Small intestine (tissue), 7 donors: ENCODE measurements around the gene ZFYVE28. TPM values are rescaled to one million over a fixed set of nuclear protein-coding genes. Genes with fewer than 3 reads are reported as not detected.

Source experiments
- DNase-seq, 2 donors: peaks; one replicate each; pipeline versions ENCODE4 v3.0.0 to v3.0.0-alpha.2; 2013
- FAIRE-seq: peaks from 2 replicates; lab custom pipeline; 2012; peaks lifted over from hg19 to GRCh38; lab: Jason Lieb, UNC
- H3K27ac ChIP-seq, 3 donors: one replicate each; pipeline ENCODE4 v1.5.1; 2013; ENCODE audit warnings: low read length in 2 of 3, mild to moderate bottlenecking in 2 of 3, control low read depth in 1 of 3, inconsistent platforms in 1 of 3, low read depth in 1 of 3, moderate library complexity in 1 of 3
- H3K27me3 ChIP-seq, 3 donors: one replicate each; pipeline ENCODE4 v1.6.1; 2013; ENCODE audit warnings: low read length in 3 of 3, inconsistent platforms in 1 of 3; ENCODE audit not compliant: control insufficient read depth in 3 of 3, insufficient read depth in 3 of 3
- H3K36me3 ChIP-seq, 3 donors: one replicate each; pipeline ENCODE4 v1.6.1; 2013; ENCODE audit warnings: low read length in 3 of 3, inconsistent platforms in 1 of 3, low read depth in 1 of 3, mild to moderate bottlenecking in 1 of 3, moderate library complexity in 1 of 3; ENCODE audit not compliant: control insufficient read depth in 3 of 3, insufficient read depth in 2 of 3
- H3K4me1 ChIP-seq, 3 donors: one replicate each; pipeline ENCODE4 v1.6.1; 2013; ENCODE audit warnings: low read length in 2 of 3, inconsistent platforms in 1 of 3, low read depth in 1 of 3, mild to moderate bottlenecking in 1 of 3, moderate library complexity in 1 of 3; ENCODE audit not compliant: control insufficient read depth in 3 of 3, insufficient read depth in 2 of 3
- H3K4me3 ChIP-seq, 3 donors: one replicate each; pipeline ENCODE4 v1.5.1; 2013; ENCODE audit warnings: low read length in 3 of 3, control low read depth in 1 of 3, inconsistent platforms in 1 of 3, low read depth in 1 of 3, mild to moderate bottlenecking in 1 of 3, moderate library complexity in 1 of 3
- H3K9me3 ChIP-seq, 2 donors: one replicate each; pipeline ENCODE4 v1.6.1; 2013; ENCODE audit warnings: low read depth in 1 of 2, low read length in 1 of 2; ENCODE audit not compliant: control insufficient read depth in 2 of 2, insufficient read depth in 1 of 2
- WGBS, 3 donors: extraction: QIAGEN DNeasy Blood & Tissue Kit; methylation state at CpG; one replicate each; pipeline ENCODE4 v1.1.7; 2013; 5-methylcytosine and 5-hydroxymethylcytosine counted together
- polyA plus RNA-seq, 4 donors: library from polyadenylated mRNA; stranded (reverse) in 3 of 4; unstranded in 1 of 4; fragments of 200-250 nt in 3 of 4; fragments of 120-200 nt in 1 of 4; gene quantifications; one replicate each; pipeline versions ENCODE4 v1.2.1 to v1.2.3, GENCODE V29; 2013
- donor health status: healthy with polysubstance abuse.
- donor health status: control.
- donor health status: control.
- donor health status: Bipolar disorder and iron deficiency.
- donor health status: healthy.

The ZFYVE28 gene
- polyA plus RNA-seq, 4 donors = 8.6 to 29.5 (median 12.8) TPM

DNA sequence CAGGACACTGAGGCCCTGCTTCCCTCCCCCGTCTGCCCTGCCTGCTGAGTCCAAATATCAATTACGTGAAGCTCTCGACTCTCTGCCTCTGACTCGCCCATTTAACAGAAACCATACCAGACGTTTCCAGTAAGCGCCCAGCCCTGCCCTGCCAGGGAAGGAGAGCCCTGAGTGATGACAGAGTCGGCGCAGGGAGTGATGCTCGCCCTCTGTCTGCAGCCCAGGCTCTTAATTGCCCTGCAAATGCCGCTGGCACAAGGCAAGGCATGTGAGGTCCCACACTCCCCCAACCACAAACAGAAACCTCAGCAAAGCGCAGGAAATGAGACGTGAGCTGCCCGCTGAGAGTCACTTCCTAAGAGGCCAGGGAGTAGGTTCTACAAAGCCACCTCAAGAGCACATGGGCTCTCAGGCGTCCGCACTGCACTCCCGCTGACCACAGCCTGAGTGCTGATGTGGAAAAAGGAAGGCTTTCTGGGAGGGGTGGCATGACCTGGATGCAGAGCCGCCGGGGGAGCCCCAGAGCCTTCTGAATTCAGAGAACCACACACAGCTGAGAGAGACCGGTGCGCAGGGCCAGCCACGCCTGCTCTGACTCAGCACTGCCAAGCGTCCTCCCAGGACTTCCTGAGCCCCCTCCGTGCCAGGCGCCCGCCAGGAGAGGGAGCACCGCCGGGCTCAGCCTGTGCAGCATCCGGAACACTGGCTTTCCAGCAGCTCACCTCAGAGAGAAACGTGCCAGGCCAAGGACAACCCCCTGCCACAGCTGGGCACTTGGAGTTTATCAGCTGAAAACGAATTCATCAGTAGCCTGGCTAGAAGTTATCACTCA lies 5.3 kb downstream of the ZFYVE28 start:
- 1 to 3% (median 3%) methylated on average over 28 to 30 of the region's 30 CpGs for WGBS, 3 donors
- Histone ChIP-seq H3K9me3 (no peaks in the 10 kb centered on the region), H3K27me3 (peaks cover 0 to 27% (median 0%) of the 10 kb centered on the region in 3 donors), H3K27ac (peak overlapping the region; percentile 95 to 99 (median 96)), H3K4me3 (peak overlapping the region in 2 of 3 donors; percentile 33 to 46), H3K36me3 (no peaks in the 10 kb centered on the region), H3K4me1 (peaks cover 15 to 49% (median 15%) of the 10 kb centered on the region in 3 donors)
- peak; percentile 91 to 92 for DNase-seq
- no peak for FAIRE-seq

DNA sequence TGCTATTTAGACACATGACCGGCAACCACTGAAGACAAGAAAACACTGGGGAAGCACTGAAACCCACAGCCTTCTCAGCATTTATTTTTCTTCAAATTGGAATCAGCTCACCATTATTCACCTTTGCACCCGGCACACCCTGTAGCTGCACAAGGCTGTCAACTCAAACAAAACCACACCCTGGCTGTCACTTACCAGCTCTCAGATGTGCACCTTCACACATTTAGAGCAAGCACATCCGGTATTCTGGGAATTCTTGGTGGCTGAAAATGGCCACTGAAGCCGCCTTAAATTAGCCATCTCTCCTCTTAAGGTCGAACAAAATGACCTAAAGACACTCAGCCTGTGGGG lies 5.9 kb downstream of the ZFYVE28 start:
- Histone ChIP-seq H3K36me3 (no peaks in the 10 kb centered on the region), H3K27me3 (peaks cover 0 to 21% (median 0%) of the 10 kb centered on the region in 3 donors), H3K27ac (peak overlapping the region; percentile 95 to 99 (median 96)), H3K4me3 (peak overlapping the region in 2 of 3 donors; percentile 33 to 46), H3K4me1 (peaks cover 15 to 43% (median 15%) of the 10 kb centered on the region in 3 donors), H3K9me3 (no peaks in the 10 kb centered on the region)
- 11 to 24% (median 13%) methylated on average over 5 of the region's 5 CpGs for WGBS, 3 donors
- DNase-seq (peak; percentile 93 to 96), FAIRE-seq (no peak)

DNA sequence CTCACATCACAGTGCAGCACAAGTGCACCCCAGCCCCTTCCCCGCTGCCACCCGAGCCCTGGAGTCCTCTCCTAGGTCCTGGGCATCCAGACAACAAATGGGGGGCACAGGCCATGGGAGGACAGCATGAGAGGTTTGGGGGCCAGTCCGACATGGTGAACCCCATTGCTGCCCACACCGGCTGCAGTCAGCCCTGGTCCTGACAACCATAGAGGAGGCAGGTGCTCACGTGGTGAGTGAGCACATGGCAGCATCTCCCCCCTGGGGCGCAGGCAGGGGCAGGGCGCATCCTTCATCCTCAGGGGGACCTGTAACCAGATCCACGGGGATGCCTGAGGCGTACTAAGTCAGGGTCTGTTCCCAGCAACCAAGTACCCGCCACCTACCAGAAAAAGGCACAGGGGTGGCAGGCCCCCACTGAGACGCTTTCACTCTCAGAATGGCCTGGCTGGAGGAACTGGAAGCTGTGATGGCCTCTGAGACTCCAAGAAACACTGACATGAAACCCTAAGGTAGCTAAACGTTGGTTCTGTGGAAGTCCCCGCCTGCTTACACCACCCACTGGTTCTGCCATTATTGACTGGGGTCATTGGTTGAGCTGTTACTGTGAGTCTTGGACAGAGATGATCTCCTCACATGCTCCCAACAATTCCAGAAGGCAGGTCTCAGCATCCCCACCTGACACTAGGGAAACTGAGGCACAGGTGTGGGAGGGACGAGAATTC lies 6.5 kb downstream of the ZFYVE28 start:
- 73 to 78% (median 75%) methylated on average over 14 of the region's 14 CpGs for WGBS, 3 donors
- H3K27ac ChIP-seq = peak overlapping the region; percentile 95 to 99 (median 96)
- H3K27me3 ChIP-seq = peaks cover 0 to 18% (median 0%) of the 10 kb centered on the region in 3 donors
- DNase-seq (peak in 1 of 2 donors; percentile 10), FAIRE-seq (no peak)
- H3K4me3 ChIP-seq = peak overlapping the region in 1 of 3 donors; percentile 33
- H3K9me3 ChIP-seq = no peaks in the 10 kb centered on the region
- no peaks in the 10 kb centered on the region for H3K36me3 ChIP-seq
- peaks cover 15 to 41% (median 15%) of the 10 kb centered on the region in 3 donors for H3K4me1 ChIP-seq

- FAIRE-seq (no peak), DNase-seq (no peak)
- Histone ChIP-seq H3K4me1 (peaks cover 12 to 31% (median 15%) of the 10 kb centered on the region in 3 donors), H3K27ac (no peak overlapping the region), H3K36me3 (no peaks in the 10 kb centered on the region), H3K27me3 (no peaks in the 10 kb centered on the region), H3K9me3 (no peaks in the 10 kb centered on the region), H3K4me3 (no peak overlapping the region)
- 89 to 97% (median 92%) methylated on average over 14 of the region's 14 CpGs for WGBS, 3 donors
Measured at GRCh38 chr4:2409381-2409783, 9.1 kb downstream of the ZFYVE28 start.

DNA sequence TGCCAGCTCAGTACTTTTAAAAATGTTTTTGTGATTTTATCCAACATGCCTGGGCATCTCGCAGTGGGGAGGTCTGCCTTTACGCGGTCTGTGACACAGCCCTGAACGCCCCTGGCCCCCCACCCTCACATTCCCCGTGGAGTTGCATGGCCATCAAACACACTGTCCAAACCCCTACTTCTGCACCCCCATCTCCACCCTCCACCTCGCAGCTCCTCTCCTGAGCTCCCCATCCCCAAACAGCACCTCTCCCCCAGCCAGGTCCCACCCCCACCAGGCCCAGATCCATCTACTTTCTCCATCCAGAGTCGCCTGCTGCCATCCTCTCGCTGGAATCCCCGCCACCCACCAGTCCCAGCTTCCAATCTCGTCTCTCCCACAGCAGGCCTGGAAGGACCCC lies 9.5 kb downstream of the ZFYVE28 start:
- Histone ChIP-seq H3K27me3 (no peaks in the 10 kb centered on the region), H3K4me1 (peaks cover 9 to 27% (median 11%) of the 10 kb centered on the region in 3 donors), H3K27ac (no peak overlapping the region), H3K36me3 (no peaks in the 10 kb centered on the region), H3K4me3 (no peak overlapping the region), H3K9me3 (no peaks in the 10 kb centered on the region)
- FAIRE-seq (no peak), DNase-seq (no peak)
- WGBS, 3 donors = 87 to 90% (median 90%) methylated on average over 9 to 10 of the region's 10 CpGs

GRCh38 chr4:2408401-2408958 lies 10.0 kb downstream of the ZFYVE28 start:
- 70 to 80% (median 72%) methylated on average over 15 of the region's 15 CpGs for WGBS, 3 donors

DNA sequence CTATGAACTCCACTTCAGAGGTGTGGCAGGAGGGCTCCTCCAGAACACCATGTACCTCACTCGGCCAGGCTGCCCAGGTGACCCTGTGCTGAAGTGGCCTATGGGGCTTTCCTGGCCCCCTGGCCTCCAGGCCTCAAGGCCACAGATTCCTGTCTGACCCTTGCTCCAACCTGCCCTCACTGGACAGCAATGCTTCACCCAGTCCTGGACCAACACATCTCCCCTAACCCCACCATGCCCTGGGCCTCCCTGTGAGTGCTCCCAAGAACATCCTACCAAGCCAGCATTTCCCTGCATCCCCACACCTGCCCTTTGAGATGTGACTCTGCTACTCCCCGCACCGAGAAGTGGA lies 10.5 kb downstream of the ZFYVE28 start:
- FAIRE-seq (no peak), DNase-seq (no peak)
- peaks cover 0 to 1% (median 0%) of the 10 kb centered on the region in 3 donors for H3K27me3 ChIP-seq
- no peaks in the 10 kb centered on the region for H3K9me3 ChIP-seq
- H3K36me3 ChIP-seq = no peaks in the 10 kb centered on the region
- 71 to 93% (median 92%) methylated on average over 3 of the region's 3 CpGs for WGBS, 3 donors
- H3K4me1 ChIP-seq = peaks cover 6 to 17% (median 6%) of the 10 kb centered on the region in 3 donors
- H3K27ac ChIP-seq = no peak overlapping the region
- H3K4me3 ChIP-seq = no peak overlapping the region

More at GRCh38 chr4:2408401-2408958, 10.0 kb downstream of the ZFYVE28 start:
- H3K4me1 ChIP-seq = peaks cover 6 to 22% (median 6%) of the 10 kb centered on the region in 3 donors
- no peaks in the 10 kb centered on the region for H3K9me3 ChIP-seq
- H3K4me3 ChIP-seq = no peak overlapping the region
- FAIRE-seq (no peak), DNase-seq (peak in 1 of 2 donors; percentile 37)
- H3K27me3 ChIP-seq = no peaks in the 10 kb centered on the region
- H3K36me3 ChIP-seq = no peaks in the 10 kb centered on the region
- no peak overlapping the region for H3K27ac ChIP-seq

DNA sequence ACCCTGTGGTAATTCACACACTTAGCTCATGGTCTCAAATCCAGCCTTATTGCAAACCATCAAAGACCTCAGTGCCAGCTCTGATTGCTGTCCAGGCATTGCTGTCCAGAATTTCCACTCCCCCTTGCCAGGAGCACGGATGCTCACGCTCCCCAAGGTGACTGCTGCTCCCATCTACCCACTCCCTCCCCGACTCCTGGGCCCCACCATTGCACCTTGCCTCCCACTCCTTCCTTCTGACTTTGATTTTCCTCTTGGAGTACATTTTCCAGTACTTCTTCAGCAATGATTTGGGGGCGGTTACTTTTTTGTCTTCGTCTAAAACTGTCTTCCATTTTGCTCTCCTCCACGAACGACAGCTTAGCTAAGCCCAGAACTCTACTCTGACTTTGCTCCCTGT lies 11.5 kb downstream of the ZFYVE28 start:
- 79 to 84% (median 81%) methylated on average over 7 of the region's 7 CpGs for WGBS, 3 donors
- peaks cover 0 to 10% (median 0%) of the 10 kb centered on the region in 3 donors for H3K27me3 ChIP-seq
- H3K4me1 ChIP-seq = peaks cover 2 to 14% (median 8%) of the 10 kb centered on the region in 3 donors
- no peak overlapping the region for H3K27ac ChIP-seq
- no peak for DNase-seq
- H3K4me3 ChIP-seq = no peak overlapping the region
- no peaks in the 10 kb centered on the region for H3K9me3 ChIP-seq
- H3K36me3 ChIP-seq = no peaks in the 10 kb centered on the region
- FAIRE-seq = no peak
